A549 (cell line): ENCODE data around the gene APH1B. TPM values are rescaled to one million over a fixed set of nuclear protein-coding genes. Genes with fewer than 3 reads are reported as not detected.

Experiments used
- ATAC-seq, 2 experiments: fragments of 200-7000 bp in 1 of 2; fragments of >200 bp in 1 of 2; cut with Nextera tagmentation in 1 of 2; cut with Tn5 transposase in 1 of 2; 3 replicates each; pipeline versions ENCODE4 v1.8.0 to v1.9.1; 2018 to 2020; ENCODE audit warnings: mild to moderate bottlenecking in 1 of 2, moderate library complexity in 1 of 2
- CTCF ChIA-PET: fragments of 300-600 bp; sonication (Branson Sonifier 250); formaldehyde crosslinking; extraction: SDS; loops from one replicate; lab custom pipeline; 2021; ENCODE audit warnings: antibody characterized with exemption, inconsistent platforms; lab: Yijun Ruan, JAX
- POLR2A ChIA-PET: fragments of 350-600 bp; formaldehyde crosslinking; extraction: SDS; loops from one replicate; lab custom pipeline; 2021; ENCODE audit warnings: antibody characterized with exemption, inconsistent platforms; lab: Yijun Ruan, JAX
- DNase-seq, 2 experiments: peaks; one replicate each; pipeline versions ENCODE4 v3.0.0 to v3.0.0-alpha.2; 2011 to 2016; ENCODE audit warnings: low read depth in 1 of 2, low spot score in 1 of 2
- FAIRE-seq: peaks from 2 replicates; lab custom pipeline; 2011; peaks lifted over from hg19 to GRCh38; lab: Jason Lieb, UNC
- H3K27ac ChIP-seq, 2 experiments: fragments of >200 bp; sonication (Bioruptor Twin); formaldehyde crosslinking; 3 replicates each; pipeline ENCODE4 v1.5.1; 2016 to 2017
- H3K4me1 ChIP-seq: fragments of >200 bp; sonication (Bioruptor Twin); formaldehyde crosslinking; 3 replicates; pipeline ENCODE4 v1.6.1; 2016
- H3K4me2 ChIP-seq: fragments of >200 bp; sonication (Bioruptor Twin); formaldehyde crosslinking; 3 replicates; pipeline ENCODE4 v1.6.1; 2016
- H3K4me3 ChIP-seq: fragments of >200 bp; sonication (Bioruptor Twin); formaldehyde crosslinking; 3 replicates; pipeline ENCODE4 v1.5.1; 2016
- H3K9me3 ChIP-seq: fragments of >200 bp; sonication (Bioruptor Twin); formaldehyde crosslinking; 3 replicates; pipeline ENCODE4 v1.6.1; 2016
- ATOH8 ChIP-seq: fragments of 250-450 bp; sonication (Bioruptor Pico); IDR thresholded peaks from 2 replicates; pipeline ENCODE4 v1.5.0; 2020; ENCODE audit warnings: low read depth, mild to moderate bottlenecking, moderate library complexity
- BCL3 ChIP-seq: fragments of >200 bp; sonication (Bioruptor Twin); formaldehyde crosslinking; IDR thresholded peaks from 3 replicates; pipeline ENCODE4 v1.6.1; 2016
- CBX2 ChIP-seq: fragments of 200-600 bp; sonication (generic); IDR thresholded peaks from 2 replicates; pipeline ENCODE4 v1.6.1; 2016; ENCODE audit warnings: low read depth, mild to moderate bottlenecking, borderline replicate concordance
- CHD4 ChIP-seq: fragments of 200-600 bp; sonication (generic); IDR thresholded peaks from 2 replicates; pipeline ENCODE4 v1.6.1; 2016; ENCODE audit warnings: antibody characterized with exemption, mild to moderate bottlenecking, borderline replicate concordance
- E2F6 ChIP-seq: IDR thresholded peaks from 2 replicates; pipeline ENCODE4 v1.6.1; 2012; ENCODE audit warnings: low read depth, borderline replicate concordance
- EHF ChIP-seq: fragments of 250-450 bp; sonication (Bioruptor Pico); IDR thresholded peaks from 2 replicates; pipeline ENCODE4 v1.5.0; 2020; ENCODE audit warnings: mild to moderate bottlenecking
- GATA3 ChIP-seq: IDR thresholded peaks from 2 replicates; pipeline ENCODE4 v1.6.1; 2012; ENCODE audit warnings: borderline replicate concordance
- HDAC2 ChIP-seq: fragments of 200-600 bp; sonication (generic); IDR thresholded peaks from 2 replicates; pipeline ENCODE4 v1.6.1; 2016
- MAZ ChIP-seq: fragments of 150-350 bp; IDR thresholded peaks from 2 replicates; pipeline ENCODE4 v1.6.1; 2014; ENCODE audit warnings: antibody characterized with exemption, low read depth, low read length, borderline replicate concordance
- REST ChIP-seq: fragments of 200-600 bp; sonication (generic); IDR thresholded peaks from 2 replicates; pipeline ENCODE4 v1.6.1; 2016; ENCODE audit warnings: antibody characterized with exemption, mild to moderate bottlenecking, moderate library complexity
- RNF2 ChIP-seq: fragments of 200-600 bp; sonication (generic); IDR thresholded peaks from 2 replicates; pipeline ENCODE4 v1.6.1; 2016; ENCODE audit warnings: low read depth, mild to moderate bottlenecking, antibody characterized with exemption, moderate library complexity, borderline replicate concordance
- SMC3 ChIP-seq: fragments of >200 bp; sonication (Bioruptor Twin); formaldehyde crosslinking; IDR thresholded peaks from 3 replicates; pipeline ENCODE4 v1.6.1; 2018; ENCODE audit warnings: inconsistent platforms
- TP53 ChIP-seq: fragments of 250-450 bp; sonication (Bioruptor Pico); IDR thresholded peaks from 2 replicates; pipeline ENCODE4 v1.5.0; 2021; ENCODE audit warnings: mild to moderate bottlenecking, moderate library complexity
- USF2 ChIP-seq: fragments of 450-650 bp; IDR thresholded peaks from 2 replicates; pipeline ENCODE4 v1.6.1; 2014; ENCODE audit warnings: antibody characterized with exemption
- ZSCAN20 ChIP-seq: fragments of 250-450 bp; sonication (Bioruptor Pico); IDR thresholded peaks from 2 replicates; pipeline ENCODE4 v1.8.0; 2022; ENCODE audit warnings: mild to moderate bottlenecking, moderate library complexity
- WGBS: methylation state at CpG from one replicate; pipeline ENCODE4 v1.1.6; 2017; ENCODE audit errors: missing lambda C conversion rate; 5-methylcytosine and 5-hydroxymethylcytosine counted together
- polyA plus RNA-seq, 4 experiments: library from polyadenylated mRNA; depleted of rRNA in 3 of 4; stranded (reverse); fragments of >200 nt; fragmentation: RNase III in 1 of 4; extraction: RNeasy Plus Mini Kit Qiagen cat#74134 plus additional on column Dnase treatment in 1 of 4; gene quantifications; 2 replicates in 3 of 4; 3 replicates in 1 of 4; pipeline ENCODE4 v1.2.3, GENCODE V29; 2011 to 2017

Gene APH1B
- polyA plus RNA-seq, 2 of the 4 experiments (the other 2 are of a cell fraction): 16.4 to 28.5 TPM

- POLR2A ChIA-PET: no interaction called here
- ATAC-seq (no peak), DNase-seq (no peak), FAIRE-seq (no peak)
- peaks cover 14% of the 10 kb centered on the region; the same call in 2 of the 3 replicates for H3K9me3 ChIP-seq
- 92% methylated on average over 1 of the region's 1 CpG for WGBS
- no peak for TF ChIP-seq GATA3
- H3K4me2 ChIP-seq: no peak overlapping the region
- peaks cover 13% of the 10 kb centered on the region for H3K4me1 ChIP-seq
- CTCF ChIA-PET: no interaction called here
- no peak overlapping the region for H3K4me3 ChIP-seq
- H3K27ac ChIP-seq: no peak overlapping the region
These were observed 36.1 kb upstream of the APH1B start for GRCh38 chr15:63241316-63241715.

- TF ChIP-seq MAZ (no peak), ATOH8 (no peak), BCL3 (no peak), ZSCAN20 (CRISPR knock-in tag) (no peak), E2F6 (no peak), SMC3 (no peak), RNF2 (no peak), HDAC2 (no peak), EHF (no peak)
- TF ChIP-seq, all 56 proteins: peak for 0
- 100% methylated on average over 1 of the region's 1 CpG for whole genome bisulfite sequencing
- ATAC-seq (no peak), FAIRE-seq (no peak), DNase-seq (no peak)
- no peak overlapping the region for H3K4me2 ChIP-seq
- no peak overlapping the region for H3K27ac ChIP-seq
- CTCF ChIA-PET: interaction anchor here (0.5 to 1.6 kb wide), 5 partner anchors 11 to 876 kb away, joined by 3 read pairs; no protein-coding TSS in a partner anchor
- H3K9me3 ChIP-seq: peaks cover 4% of the 10 kb centered on the region; the same call in 1 of the 3 replicates
- no peak overlapping the region for H3K4me3 ChIP-seq
- POLR2A ChIA-PET: no interaction called here
- H3K4me1 ChIP-seq: peaks cover 24% of the 10 kb centered on the region
These were observed 34.3 kb upstream of the APH1B start for GRCh38 chr15:63243101-63243500.

- H3K27ac ChIP-seq: no peak overlapping the region
- TF ChIP-seq CBX2 (no peak), CHD4 (no peak), TP53 (CRISPR knock-in tag) (no peak), REST (no peak), BCL3 (no peak), USF2 (no peak)
- H3K9me3 ChIP-seq: 0 out of 3 replicates have a peak, but pooled peaks cover 3% of the 10 kb centered on the region
- CTCF ChIA-PET: interaction anchor here (0.7 to 1.6 kb wide), 3 partner anchors 10 to 108 kb away, joined by 3 read pairs; no protein-coding TSS in a partner anchor
- ATAC-seq (no peak), DNase-seq (no peak), FAIRE-seq (no peak)
- WGBS: 97% methylated on average over 1 of the region's 1 CpG
- peaks cover 20% of the 10 kb centered on the region for H3K4me1 ChIP-seq
- no peak overlapping the region for H3K4me3 ChIP-seq
- no peak overlapping the region for H3K4me2 ChIP-seq
- POLR2A ChIA-PET: no interaction called here
These were observed 33.6 kb upstream of the APH1B start for GRCh38 chr15:63243776-63244175.
